HG03196 (cell line): ENCODE data around the gene SENP7.
A peak's percentile ranks its signal among the peaks of the same experiment; 100 is the strongest.
"Not testable (repeated sequence)": the region's sequence is repeated elsewhere in the genome, so short reads cannot be mapped to it uniquely, and the experiment has no call there.

Source experiments
- ATAC-seq: cut with Tn5 transposase; IDR thresholded peaks from one replicate; pipeline ENCODE4 v1.9.1; 2021; ENCODE audit not compliant: unreplicated experiment

SENP7 gene

GRCh38 chr3:101512646-101513418, at the start of gene SENP7:
SENP7 (minus strand) TSS chr3:101513212; CDS start chr3:101513130, 82 bp downstream.
- peak; percentile 49 for ATAC-seq

GRCh38 chr3:101561630-101562328, 48.8 kb upstream of the SENP7 start, which contains the start of gene TRMT10C:
TRMT10C (plus strand) TSS chr3:101561868; CDS start chr3:101564782, 2,914 bp downstream.
- peak; percentile 100 for ATAC-seq

- ATAC-seq = no peak
These were observed 43.1 kb upstream of the SENP7 start for GRCh38 chr3:101556064-101556463.

GRCh38 chr3:101553381-101553780, 40.4 kb upstream of the SENP7 start:
- not testable (repeated sequence) for ATAC-seq

- not testable (repeated sequence) for ATAC-seq
These were observed 38.5 kb upstream of the SENP7 start for GRCh38 chr3:101551359-101552081.

- no peak for ATAC-seq
These were observed 36.5 kb upstream of the SENP7 start for GRCh38 chr3:101549473-101549872.

GRCh38 chr3:101548527-101549105, 35.6 kb upstream of the SENP7 start:
- no peak for ATAC-seq

- no peak for ATAC-seq
These were observed 31.3 kb upstream of the SENP7 start for GRCh38 chr3:101544161-101544850.

GRCh38 chr3:101542957-101543356, 29.9 kb upstream of the SENP7 start:
- ATAC-seq = no peak

- not testable (repeated sequence) for ATAC-seq
These were observed 23.9 kb upstream of the SENP7 start for GRCh38 chr3:101536955-101537354.

GRCh38 chr3:101536266-101536665, 23.3 kb upstream of the SENP7 start:
- ATAC-seq = no peak

- no peak for ATAC-seq
These were observed 22.2 kb upstream of the SENP7 start for GRCh38 chr3:101535221-101535620.

- no peak for ATAC-seq
These were observed 20.6 kb upstream of the SENP7 start for GRCh38 chr3:101533603-101533968.

GRCh38 chr3:101532783-101533602, 20.0 kb upstream of the SENP7 start:
- ATAC-seq = no peak

- ATAC-seq = no peak
These were observed 18.6 kb upstream of the SENP7 start for GRCh38 chr3:101531473-101532086.

GRCh38 chr3:101530686-101531047, 17.7 kb upstream of the SENP7 start:
- ATAC-seq = no peak

- no peak for ATAC-seq
These were observed 17.0 kb upstream of the SENP7 start for GRCh38 chr3:101529816-101530685.

- no peak for ATAC-seq
These were observed 14.9 kb upstream of the SENP7 start for GRCh38 chr3:101527906-101528305.
